ENCODE results near the gene CDCP2.

The CDCP2 gene

DNA sequence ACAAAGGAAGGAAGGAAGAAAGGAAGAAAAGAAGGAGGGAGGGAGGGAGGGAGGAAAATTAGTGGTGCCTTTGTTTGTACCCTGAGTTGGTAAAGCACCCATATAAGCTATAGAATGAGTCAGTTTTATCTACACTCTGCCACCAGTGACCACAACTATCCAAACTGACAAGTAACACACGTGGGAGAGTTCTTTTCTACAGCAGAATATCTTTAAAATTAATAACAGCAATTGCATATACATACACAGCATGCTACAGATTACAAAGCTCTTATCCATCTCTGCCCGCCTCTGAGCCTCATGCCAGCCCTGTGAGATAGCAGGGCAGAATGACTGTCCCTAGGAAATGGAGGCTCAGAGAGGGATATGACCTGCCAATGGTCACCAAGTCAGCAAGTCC is 20.3 kb downstream of the CDCP2 start:
- H3K4me3 ChIP-seq (ENCODE audit: low read depth, low read length): no peak overlapping the region
- TF ChIP-seq, protein P1, sequence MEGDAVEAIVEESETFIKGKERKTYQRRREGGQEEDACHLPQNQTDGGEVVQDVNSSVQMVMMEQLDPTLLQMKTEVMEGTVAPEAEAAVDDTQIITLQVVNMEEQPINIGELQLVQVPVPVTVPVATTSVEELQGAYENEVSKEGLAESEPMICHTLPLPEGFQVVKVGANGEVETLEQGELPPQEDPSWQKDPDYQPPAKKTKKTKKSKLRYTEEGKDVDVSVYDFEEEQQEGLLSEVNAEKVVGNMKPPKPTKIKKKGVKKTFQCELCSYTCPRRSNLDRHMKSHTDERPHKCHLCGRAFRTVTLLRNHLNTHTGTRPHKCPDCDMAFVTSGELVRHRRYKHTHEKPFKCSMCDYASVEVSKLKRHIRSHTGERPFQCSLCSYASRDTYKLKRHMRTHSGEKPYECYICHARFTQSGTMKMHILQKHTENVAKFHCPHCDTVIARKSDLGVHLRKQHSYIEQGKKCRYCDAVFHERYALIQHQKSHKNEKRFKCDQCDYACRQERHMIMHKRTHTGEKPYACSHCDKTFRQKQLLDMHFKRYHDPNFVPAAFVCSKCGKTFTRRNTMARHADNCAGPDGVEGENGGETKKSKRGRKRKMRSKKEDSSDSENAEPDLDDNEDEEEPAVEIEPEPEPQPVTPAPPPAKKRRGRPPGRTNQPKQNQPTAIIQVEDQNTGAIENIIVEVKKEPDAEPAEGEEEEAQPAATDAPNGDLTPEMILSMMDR (IDR thresholded peaks at IDR 0.05; ENCODE audit: control insufficient read depth, extremely low read depth, insufficient read depth): no peak
- no peak for DNase-seq (ENCODE audit: low read depth)

DNA sequence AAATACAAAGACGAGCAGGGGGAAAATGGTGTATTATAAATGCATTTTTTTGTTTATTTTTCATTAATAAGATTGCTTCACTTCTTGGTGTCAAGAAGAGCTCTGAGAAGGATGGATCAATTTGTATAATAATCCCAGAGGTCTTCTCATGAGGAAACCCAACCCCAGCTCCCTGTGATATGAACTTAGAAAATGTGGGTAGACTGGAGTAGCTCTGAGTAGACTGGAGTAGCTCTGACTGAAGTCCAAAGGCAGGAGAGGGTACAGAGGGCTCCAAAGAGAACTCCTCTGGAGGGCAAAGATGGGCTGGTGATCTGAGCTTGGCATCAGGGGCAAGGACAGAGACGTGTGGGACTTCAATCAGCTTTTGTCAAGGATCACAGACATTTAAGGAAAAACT is 21.4 kb downstream of the CDCP2 start:
- TF ChIP-seq, protein P1 (IDR thresholded peaks at IDR 0.05; ENCODE audit: control insufficient read depth, extremely low read depth, insufficient read depth): no peak
- no peak overlapping the region for H3K4me3 ChIP-seq (ENCODE audit: low read depth, low read length)
- no peak for DNase-seq (ENCODE audit: low read depth)

DNA sequence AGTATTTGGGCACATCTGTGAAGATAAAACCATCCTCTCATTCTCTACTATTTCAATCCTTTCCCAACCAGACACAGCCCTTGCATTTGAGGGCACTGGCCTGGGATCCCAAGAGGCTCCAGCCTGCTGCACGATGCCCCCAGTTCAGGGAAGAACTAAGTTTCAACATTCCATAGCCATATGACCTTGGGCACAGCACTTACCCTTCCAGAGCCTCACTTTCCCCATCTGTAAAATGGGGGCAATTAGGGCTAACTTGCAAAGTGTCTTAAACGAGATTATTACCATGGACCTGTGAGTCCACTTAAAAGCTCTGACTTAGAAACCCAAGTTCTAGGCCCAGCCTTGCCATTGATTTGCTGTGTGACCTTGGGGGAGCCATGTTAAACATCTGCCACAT is 22.9 kb downstream of the CDCP2 start:
- H3K4me3 ChIP-seq (ENCODE audit: low read depth, low read length): no peak overlapping the region
- TF ChIP-seq, protein P1 (IDR thresholded peaks at IDR 0.05; ENCODE audit: control insufficient read depth, extremely low read depth, insufficient read depth): no peak
- DNase-seq (ENCODE audit: low read depth): no peak

DNA sequence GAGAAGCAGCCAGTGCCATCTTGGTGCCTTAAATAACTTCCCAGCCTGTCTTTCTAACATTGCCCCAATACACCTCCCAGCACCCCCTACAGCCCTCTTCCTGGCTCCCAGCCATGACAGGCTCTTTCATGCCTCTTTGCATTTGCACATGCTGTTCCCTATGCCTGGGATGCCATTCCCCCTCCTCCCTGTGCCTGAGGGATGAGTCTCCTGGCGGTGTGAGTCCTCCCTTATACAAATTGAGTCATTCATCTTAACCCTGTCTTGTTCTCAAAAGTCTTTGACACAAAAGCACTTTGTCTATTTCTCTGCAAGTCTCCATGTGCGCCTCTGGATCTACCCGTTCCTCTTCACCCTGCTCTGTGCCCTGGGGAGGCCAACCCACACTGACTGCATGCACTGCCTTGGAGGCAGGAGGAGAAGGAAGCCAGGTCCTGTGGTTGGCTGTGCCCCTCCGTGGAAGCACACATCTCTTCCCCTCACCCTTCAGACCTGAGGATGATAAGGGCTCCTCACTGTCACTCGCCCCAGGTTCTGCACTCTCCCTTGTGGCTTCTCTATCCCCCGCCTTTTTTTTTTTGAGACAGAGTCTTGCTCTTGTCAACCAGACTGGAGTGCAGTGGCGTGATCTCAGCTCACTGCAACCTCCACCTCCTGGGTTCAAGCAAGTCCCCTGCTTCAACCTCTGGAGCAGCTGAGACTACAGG is 25.1 kb downstream of the CDCP2 start:
- TF ChIP-seq, protein P1 (IDR thresholded peaks at IDR 0.05; ENCODE audit: control insufficient read depth, extremely low read depth, insufficient read depth): no peak
- no peak overlapping the region for H3K4me3 ChIP-seq (ENCODE audit: low read depth, low read length)
- DNase-seq (ENCODE audit: low read depth): no peak

DNA sequence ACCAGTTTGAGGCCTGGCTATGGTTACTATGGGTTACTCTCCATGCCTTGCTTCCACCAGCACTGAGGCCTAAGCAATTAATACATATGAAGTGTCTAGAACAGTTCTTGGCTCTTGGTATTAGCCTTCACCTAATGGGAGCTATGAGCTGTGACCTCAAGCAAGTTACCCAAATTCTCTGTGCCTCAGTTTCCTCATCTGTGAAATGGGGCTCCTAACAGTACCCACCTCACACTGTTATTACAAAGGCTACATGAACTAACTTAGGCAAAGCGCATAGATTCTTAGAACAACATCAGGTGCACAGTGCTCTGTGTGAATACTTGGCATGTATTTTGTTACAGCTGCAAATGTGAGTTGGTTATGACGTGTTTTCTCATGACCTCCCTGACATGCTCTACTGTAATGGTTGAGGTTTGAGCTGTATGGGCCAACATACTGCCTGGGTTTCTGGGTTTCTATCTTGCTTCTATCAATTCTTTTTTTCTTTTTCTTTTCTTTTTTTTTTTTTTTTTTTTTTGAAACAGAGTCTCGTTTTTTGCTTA is 26.5 kb downstream of the CDCP2 start:
- TF ChIP-seq, protein P1 (IDR thresholded peaks at IDR 0.05; ENCODE audit: control insufficient read depth, extremely low read depth, insufficient read depth): no peak
- H3K4me3 ChIP-seq (ENCODE audit: low read depth, low read length): no peak overlapping the region
- no peak for DNase-seq (ENCODE audit: low read depth)

DNA sequence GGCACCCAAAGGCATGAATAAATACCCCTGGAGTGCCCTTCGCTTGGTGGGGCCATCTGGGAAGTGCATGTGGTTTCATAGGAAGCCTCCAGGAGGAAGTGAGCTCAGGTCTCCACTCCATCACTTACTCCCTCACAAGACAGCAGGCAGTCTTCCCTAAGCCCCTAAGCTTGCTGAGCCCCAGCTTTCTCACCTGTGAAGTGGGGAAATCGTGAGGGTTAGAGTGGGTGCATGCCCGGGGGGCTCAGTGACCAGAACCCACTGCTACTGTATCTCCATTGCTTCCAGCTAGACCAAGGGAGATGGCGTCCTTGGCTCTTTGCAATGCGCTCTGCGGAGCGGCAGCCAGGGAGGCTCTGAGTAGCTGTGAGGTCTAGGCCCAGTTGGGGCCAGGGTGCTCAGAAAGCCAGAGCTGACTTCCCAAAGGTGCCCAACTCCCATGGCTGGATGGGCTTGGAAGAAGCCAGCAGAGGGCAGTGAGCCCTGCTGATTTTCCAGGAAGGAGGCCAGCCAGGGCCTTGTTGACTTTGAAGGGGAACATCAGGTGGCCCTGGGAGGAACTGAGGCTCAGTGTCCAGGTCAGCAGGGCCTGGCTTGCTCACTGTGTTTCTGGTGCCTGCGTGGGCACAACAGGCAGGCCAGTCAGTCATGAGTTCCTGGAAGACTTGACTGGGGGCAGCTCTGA is 27.3 kb downstream of the CDCP2 start:
- no peak overlapping the region for H3K4me3 ChIP-seq (ENCODE audit: low read depth, low read length)
- peak; percentile 14 for DNase-seq (ENCODE audit: low read depth)
- TF ChIP-seq, protein P1 (IDR thresholded peaks at IDR 0.05; ENCODE audit: control insufficient read depth, extremely low read depth, insufficient read depth): peak; percentile 32; the same call in 1 of the 2 replicates
